ENCODE data around the gene TENM4.

DNA sequence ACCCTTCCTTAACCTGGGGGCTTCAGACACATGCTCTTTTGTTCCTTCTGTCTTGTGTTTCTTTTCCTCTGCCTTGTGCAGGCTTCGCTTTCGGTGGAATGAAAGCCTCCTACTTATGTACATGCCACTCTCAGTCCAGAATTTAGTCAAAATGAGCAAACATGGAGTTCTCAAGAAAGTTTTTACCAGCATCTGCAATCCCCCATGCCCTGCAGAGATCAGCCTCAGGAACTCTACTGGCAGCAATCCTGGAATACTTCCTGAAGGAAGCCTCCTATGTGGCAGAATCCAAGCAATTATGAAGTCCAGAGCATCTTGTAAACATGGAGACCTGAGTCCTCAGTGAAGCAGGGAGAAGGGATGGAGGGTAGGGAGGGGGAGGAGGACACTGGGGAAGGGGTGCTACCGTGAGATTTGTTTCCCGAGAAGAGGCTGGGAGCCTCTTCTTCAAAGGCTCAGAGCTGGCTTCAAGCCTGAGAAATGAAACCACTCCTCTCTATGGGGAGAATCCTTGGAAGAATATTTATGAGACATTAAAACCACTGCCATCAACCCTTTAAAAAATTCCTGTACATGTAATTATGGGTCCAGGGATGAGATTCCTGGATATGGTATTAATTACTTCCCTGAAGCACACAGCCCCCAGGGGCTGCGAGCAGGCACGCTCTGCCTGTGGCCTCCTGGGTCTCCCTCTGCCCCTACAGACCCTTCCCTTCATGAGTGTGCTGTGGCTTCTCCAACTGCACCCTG lies 58.4 kb downstream of the TENM4 start:
- TF ChIP-seq PPARA (CRISPR knock-in tag; IDR thresholded peaks at IDR 0.05; ENCODE audit: borderline replicate concordance) = no peak
- no peak for TF ChIP-seq BACH2 (CRISPR knock-in tag; IDR thresholded peaks at IDR 0.05; ENCODE audit: borderline replicate concordance)
- no peak for TF ChIP-seq ZNF8 (CRISPR knock-in tag; IDR thresholded peaks at IDR 0.05)
- no peak for TF ChIP-seq ZFP30 (CRISPR knock-in tag; IDR thresholded peaks at IDR 0.05)
- no peak for TF ChIP-seq ZC3H10 (CRISPR knock-in tag; IDR thresholded peaks at IDR 0.05)
- no peak for TF ChIP-seq GLIS3 (CRISPR knock-in tag; IDR thresholded peaks at IDR 0.05)
- no peak for TF ChIP-seq ESRRG (CRISPR knock-in tag; IDR thresholded peaks at IDR 0.05)
- TF ChIP-seq, protein P1, sequence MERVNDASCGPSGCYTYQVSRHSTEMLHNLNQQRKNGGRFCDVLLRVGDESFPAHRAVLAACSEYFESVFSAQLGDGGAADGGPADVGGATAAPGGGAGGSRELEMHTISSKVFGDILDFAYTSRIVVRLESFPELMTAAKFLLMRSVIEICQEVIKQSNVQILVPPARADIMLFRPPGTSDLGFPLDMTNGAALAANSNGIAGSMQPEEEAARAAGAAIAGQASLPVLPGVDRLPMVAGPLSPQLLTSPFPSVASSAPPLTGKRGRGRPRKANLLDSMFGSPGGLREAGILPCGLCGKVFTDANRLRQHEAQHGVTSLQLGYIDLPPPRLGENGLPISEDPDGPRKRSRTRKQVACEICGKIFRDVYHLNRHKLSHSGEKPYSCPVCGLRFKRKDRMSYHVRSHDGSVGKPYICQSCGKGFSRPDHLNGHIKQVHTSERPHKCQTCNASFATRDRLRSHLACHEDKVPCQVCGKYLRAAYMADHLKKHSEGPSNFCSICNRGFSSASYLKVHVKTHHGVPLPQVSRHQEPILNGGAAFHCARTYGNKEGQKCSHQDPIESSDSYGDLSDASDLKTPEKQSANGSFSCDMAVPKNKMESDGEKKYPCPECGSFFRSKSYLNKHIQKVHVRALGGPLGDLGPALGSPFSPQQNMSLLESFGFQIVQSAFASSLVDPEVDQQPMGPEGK (CRISPR knock-in tag; IDR thresholded peaks at IDR 0.05; ENCODE audit: borderline replicate concordance) = no peak
- no peak for TF ChIP-seq RARB (CRISPR knock-in tag; IDR thresholded peaks at IDR 0.05)
